Esophagus squamous epithelium (tissue), 5 donors: ENCODE data around the gene LZTR1. TPM values are rescaled to one million over a fixed set of nuclear protein-coding genes. Genes with fewer than 3 reads are reported as not detected.
A peak's percentile ranks its signal among the peaks of the same experiment; 100 is the strongest.

Source experiments
- DNase-seq: peaks from one replicate; lab custom pipeline; 2025; lab: John Stamatoyannopoulos, UW
- H3K27ac ChIP-seq, 4 donors: fragments of 200-600 bp; sonication (generic); one replicate each; pipeline ENCODE4 v1.5.1; 2016 to 2019; ENCODE audit warnings: mild to moderate bottlenecking in 1 of 4
- H3K27me3 ChIP-seq, 4 donors: fragments of 200-600 bp; sonication (generic); 1 replicate in 3 of 4; 2 replicates in 1 of 4; pipeline versions ENCODE4 v1.5.1 to v1.6.0; 2017 to 2021; ENCODE audit warnings: antibody characterized with exemption in 1 of 4
- H3K36me3 ChIP-seq, 3 donors: fragments of 200-600 bp; sonication (generic); one replicate each; pipeline ENCODE4 v1.5.1; 2016 to 2019
- H3K4me1 ChIP-seq, 3 donors: fragments of 200-600 bp; sonication (generic); one replicate each; pipeline ENCODE4 v1.5.1; 2017 to 2019
- H3K4me3 ChIP-seq, 4 donors: fragments of 200-600 bp; sonication (generic); 1 replicate in 3 of 4; 2 replicates in 1 of 4; pipeline ENCODE4 v1.5.1; 2016 to 2019; ENCODE audit warnings: mild to moderate bottlenecking in 2 of 4, moderate library complexity in 1 of 4
- H3K9me3 ChIP-seq, 3 donors: fragments of 200-600 bp; sonication (generic); one replicate each; pipeline ENCODE4 v1.5.1; 2016 to 2019
- POLR2A ChIP-seq, 4 donors: fragments of 450-650 bp; IDR thresholded peaks; one replicate each; pipeline ENCODE4 v1.6.1; 2017; ENCODE audit warnings: antibody characterized with exemption in 4 of 4, mild to moderate bottlenecking in 4 of 4, moderate library complexity in 3 of 4
- WGBS, 2 donors: methylation state at CpG; one replicate each; pipeline ENCODE4 v1.1.5; 2018; 5-methylcytosine and 5-hydroxymethylcytosine counted together
- intact Hi-C: fragments of 100-400 bp; cut with DNase I; formaldehyde crosslinking; loops from one replicate; pipeline ENCODE4 v1.15.0; 2022
- total RNA-seq, 4 donors: library from RNA; depleted of rRNA; stranded (reverse); fragments of >200 nt; gene quantifications; one replicate each; pipeline ENCODE4 v1.1.0, GENCODE V29; 2016
- TF ChIP-seq, protein P1 (sequence below), 6 experiments: fragments of 450-650 bp in 4 of 6; fragments of 200-600 bp in 2 of 6; sonication (generic) in 2 of 6; IDR thresholded peaks; one replicate each; pipeline ENCODE4 v1.5.1; 2016 to 2019; ENCODE audit warnings: antibody characterized with exemption in 6 of 6, mild to moderate bottlenecking in 4 of 6, moderate library complexity in 4 of 6
- donor health status: DM: yes; HTN: yes; CAD: no.

LZTR1 gene
- total RNA-seq, 4 donors from 2014 or later: 15.3 to 44.4 (median 25.5) TPM

DNA sequence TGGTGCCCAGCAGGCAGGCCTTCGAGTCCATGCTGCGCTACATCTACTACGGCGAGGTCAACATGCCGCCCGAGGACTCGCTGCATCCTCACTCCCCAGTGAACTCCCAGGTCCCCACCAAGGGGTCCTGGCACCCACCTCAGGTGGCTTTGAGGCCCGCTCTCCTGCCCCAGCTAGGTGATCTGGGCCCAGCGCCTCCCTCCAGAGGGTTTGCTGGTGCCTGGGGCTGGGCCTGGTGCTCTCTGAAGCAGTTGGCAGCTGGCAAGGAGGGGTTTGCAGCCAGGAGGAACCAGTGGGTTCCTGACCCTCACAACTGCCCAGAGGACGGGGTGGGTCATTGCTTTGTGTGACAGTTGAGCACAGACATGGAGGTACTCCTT is 13.9 kb downstream of the LZTR1 start:
- WGBS, 2 donors: 83% methylated on average over 1 of the region's 10 CpGs; no CpG with 5 or more reads in 1 of the 2 donors

DNA sequence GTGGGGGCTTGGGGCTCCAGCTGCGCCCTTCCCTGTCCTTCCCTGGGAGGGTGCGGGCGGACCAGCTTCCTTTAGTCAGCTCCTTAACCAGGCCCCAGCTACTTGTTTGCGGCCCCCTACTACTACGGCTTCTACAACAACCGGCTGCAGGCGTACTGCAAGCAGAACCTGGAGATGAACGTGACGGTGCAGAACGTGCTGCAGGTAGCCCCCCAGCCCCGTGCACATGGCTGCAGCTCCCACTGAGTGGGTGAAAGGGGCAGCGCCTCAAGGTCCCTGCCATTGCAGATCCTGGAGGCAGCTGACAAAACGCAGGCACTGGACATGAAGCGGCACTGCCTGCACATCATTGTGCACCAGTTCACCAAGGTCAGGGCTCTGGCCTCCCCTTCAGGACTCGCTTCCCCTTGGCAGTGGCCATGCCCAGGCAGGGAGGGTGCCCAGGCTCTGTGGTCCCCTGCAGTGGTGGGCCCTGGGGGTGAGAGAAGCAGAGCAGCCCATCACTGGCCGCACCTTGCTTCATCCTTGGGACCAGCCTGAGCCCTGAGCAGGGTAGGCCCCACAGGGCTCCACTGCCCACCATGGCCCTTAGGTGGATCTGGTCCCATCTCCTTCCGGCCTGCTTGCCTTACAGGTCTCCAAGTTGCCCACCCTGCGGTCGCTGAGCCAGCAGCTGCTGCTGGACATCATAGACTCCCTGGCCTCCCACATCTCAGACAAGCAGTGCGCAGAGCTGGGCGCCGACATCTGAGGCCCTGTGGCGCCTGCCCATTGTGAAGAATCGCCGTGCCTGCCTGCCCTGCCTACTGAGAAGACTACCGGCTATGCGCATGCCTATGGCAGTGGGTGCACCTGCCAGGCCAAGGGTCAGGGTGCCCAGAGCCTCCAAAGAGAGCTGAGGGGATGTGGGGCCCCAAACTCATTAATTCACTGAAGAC is 14.8 kb downstream of the LZTR1 start:
- peaks cover 25 to 87% (median 43%) of the 10 kb centered on the region in 3 donors for H3K36me3 ChIP-seq
- no peaks in the 10 kb centered on the region for H3K9me3 ChIP-seq
- no peak for TF ChIP-seq POLR2A (IDR thresholded peaks at IDR 0.05)
- TF ChIP-seq, protein P1, sequence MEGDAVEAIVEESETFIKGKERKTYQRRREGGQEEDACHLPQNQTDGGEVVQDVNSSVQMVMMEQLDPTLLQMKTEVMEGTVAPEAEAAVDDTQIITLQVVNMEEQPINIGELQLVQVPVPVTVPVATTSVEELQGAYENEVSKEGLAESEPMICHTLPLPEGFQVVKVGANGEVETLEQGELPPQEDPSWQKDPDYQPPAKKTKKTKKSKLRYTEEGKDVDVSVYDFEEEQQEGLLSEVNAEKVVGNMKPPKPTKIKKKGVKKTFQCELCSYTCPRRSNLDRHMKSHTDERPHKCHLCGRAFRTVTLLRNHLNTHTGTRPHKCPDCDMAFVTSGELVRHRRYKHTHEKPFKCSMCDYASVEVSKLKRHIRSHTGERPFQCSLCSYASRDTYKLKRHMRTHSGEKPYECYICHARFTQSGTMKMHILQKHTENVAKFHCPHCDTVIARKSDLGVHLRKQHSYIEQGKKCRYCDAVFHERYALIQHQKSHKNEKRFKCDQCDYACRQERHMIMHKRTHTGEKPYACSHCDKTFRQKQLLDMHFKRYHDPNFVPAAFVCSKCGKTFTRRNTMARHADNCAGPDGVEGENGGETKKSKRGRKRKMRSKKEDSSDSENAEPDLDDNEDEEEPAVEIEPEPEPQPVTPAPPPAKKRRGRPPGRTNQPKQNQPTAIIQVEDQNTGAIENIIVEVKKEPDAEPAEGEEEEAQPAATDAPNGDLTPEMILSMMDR (IDR thresholded peaks at IDR 0.05): no peak
- H3K27me3 ChIP-seq: no peaks in the 10 kb centered on the region
- no peak for DNase-seq
- no peak overlapping the region for H3K27ac ChIP-seq
- H3K4me3 ChIP-seq: no peak overlapping the region
- peaks cover 15 to 33% (median 18%) of the 10 kb centered on the region in 3 donors for H3K4me1 ChIP-seq
- 80 to 94% methylated on average over 5 to 13 of the region's 27 CpGs for WGBS, 2 donors
- intact Hi-C loops: no loop called here

More for the DNA sequence above, 13.9 kb downstream of the LZTR1 start:
- H3K27ac ChIP-seq: no peak overlapping the region
- H3K4me3 ChIP-seq: no peak overlapping the region
- TF ChIP-seq, protein P1 (IDR thresholded peaks at IDR 0.05): no peak
- intact Hi-C loops: no loop called here
- peaks cover 11 to 28% (median 17%) of the 10 kb centered on the region in 3 donors for H3K4me1 ChIP-seq
- H3K36me3 ChIP-seq: peaks cover 25 to 95% (median 47%) of the 10 kb centered on the region in 3 donors
- no peak for DNase-seq
- H3K9me3 ChIP-seq: no peaks in the 10 kb centered on the region
- H3K27me3 ChIP-seq: no peaks in the 10 kb centered on the region

DNA sequence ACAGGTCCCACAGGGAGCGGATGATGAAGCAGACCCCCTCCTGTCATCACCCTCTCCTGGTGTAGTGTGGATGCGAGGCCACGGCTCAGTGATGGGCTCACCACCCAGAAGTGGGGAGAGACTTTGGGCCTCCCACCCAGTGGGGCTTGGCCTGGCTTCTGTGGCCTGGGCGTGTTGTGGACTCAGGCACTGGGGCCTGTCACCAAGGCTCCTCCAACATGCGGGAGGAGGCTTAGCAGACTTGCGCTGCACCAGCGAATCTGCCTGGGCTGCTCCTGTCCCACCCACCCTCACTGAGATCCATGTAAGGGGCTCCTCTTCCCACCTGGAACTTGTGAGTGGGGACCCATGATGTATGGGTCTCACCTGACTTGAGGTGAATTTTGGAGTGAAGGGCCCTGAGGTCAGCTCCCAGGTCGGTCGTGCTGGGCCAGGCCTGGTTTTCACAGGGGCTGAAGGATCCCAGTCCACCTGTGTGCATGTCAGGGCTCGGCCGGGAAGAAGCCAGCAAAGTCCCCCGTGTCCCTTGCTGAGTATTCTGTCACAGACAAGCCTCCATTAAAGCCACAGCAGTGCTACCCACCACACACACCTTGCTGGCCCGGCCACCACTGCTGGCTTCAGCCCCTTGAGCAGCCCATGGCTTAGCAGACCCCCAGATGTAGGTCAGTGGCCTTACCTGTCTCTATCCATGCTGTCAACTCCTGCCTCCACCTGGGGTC is 15.6 kb downstream of the LZTR1 start:
- peaks cover 25 to 79% (median 34%) of the 10 kb centered on the region in 3 donors for H3K36me3 ChIP-seq

DNA sequence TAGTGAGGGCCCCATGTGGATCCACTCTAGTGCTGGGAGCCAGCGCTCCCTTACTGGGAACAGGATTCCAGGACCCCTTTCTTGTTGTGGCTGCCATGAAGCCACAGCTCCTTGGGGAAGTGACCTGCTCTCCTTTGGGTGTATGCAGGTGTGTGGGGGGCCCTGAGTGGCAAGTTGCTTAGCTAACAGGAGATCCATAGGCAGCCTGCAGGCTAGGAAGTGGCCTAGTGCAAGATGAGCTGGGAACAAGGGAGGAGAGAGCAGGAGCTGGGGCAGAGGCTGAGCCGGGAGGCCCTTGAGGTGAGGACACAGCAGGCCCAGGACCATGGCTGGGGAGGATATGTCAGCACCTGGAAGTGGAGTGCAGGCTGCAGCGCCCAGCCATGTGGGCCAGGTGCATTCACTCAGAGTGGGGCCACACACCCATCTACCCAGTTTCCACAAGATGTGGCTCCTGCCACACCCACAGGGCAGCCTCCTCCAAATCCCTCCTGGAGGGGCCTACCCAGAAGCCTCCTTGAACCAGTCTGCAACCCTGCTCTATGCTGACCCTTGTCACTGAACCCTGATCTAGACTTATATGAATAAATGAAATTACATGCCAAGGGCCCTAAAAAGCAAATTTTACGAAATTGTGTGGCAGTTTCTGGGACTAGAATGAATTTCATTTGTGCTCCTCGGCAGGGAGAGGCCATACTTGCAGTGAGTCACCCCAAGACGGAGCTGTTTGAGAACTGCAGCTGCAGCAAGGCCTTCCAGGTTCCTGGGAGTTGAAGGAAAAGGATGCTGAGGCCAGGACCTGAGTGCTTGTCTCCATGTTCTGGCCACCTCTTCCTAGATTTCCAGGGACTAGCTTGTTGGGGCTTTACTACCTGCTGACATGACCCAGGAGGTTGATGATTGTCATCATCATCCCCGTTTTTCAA is 16.6 kb downstream of the LZTR1 start:
- peaks cover 25 to 69% (median 31%) of the 10 kb centered on the region in 3 donors for H3K36me3 ChIP-seq
- H3K4me1 ChIP-seq: peaks cover 18 to 44% (median 26%) of the 10 kb centered on the region in 3 donors
- no peak for DNase-seq
- no peak for TF ChIP-seq POLR2A (IDR thresholded peaks at IDR 0.05)
- TF ChIP-seq, protein P1 (IDR thresholded peaks at IDR 0.05): no peak
- no peaks in the 10 kb centered on the region for H3K9me3 ChIP-seq
- peak overlapping the region in 1 of 4 donors; percentile 5 for H3K27ac ChIP-seq
- no peaks in the 10 kb centered on the region for H3K27me3 ChIP-seq
- WGBS, 2 donors: 24 to 53% methylated on average over 3 of the region's 7 CpGs
- intact Hi-C loops: no loop called here
- no peak overlapping the region for H3K4me3 ChIP-seq

More for the DNA sequence above, 15.6 kb downstream of the LZTR1 start:
- H3K27me3 ChIP-seq: no peaks in the 10 kb centered on the region
- H3K9me3 ChIP-seq: no peaks in the 10 kb centered on the region
- H3K4me3 ChIP-seq: no peak overlapping the region
- intact Hi-C loops: no loop called here
- H3K27ac ChIP-seq: no peak overlapping the region
- WGBS, 2 donors: 74 to 100% methylated on average over 1 to 6 of the region's 13 CpGs
- no peak for TF ChIP-seq POLR2A (IDR thresholded peaks at IDR 0.05)
- TF ChIP-seq, protein P1 (IDR thresholded peaks at IDR 0.05): no peak
- DNase-seq: no peak
- peaks cover 15 to 34% (median 18%) of the 10 kb centered on the region in 3 donors for H3K4me1 ChIP-seq
